ENCODE measurements around the gene METTL16. TPM values are rescaled to one million over a fixed set of nuclear protein-coding genes. Genes with fewer than 3 reads are reported as not detected.
"Not testable (repeated sequence)": the region's sequence is repeated elsewhere in the genome, so short reads cannot be mapped to it uniquely, and the experiment has no call there.

METTL16 gene
- total and polyA plus RNA-seq, 7 donors, result 6.5 to 33.2 (median 18.3) TPM

- TF ChIP-seq CTCF (IDR thresholded peaks at IDR 0.05) (no peak), EP300 (IDR thresholded peaks at IDR 0.05) (no peak), POLR2A (IDR thresholded peaks at IDR 0.05) (no peak), POLR2AphosphoS5 (IDR thresholded peaks at IDR 0.05) (no peak)
- 95% methylated on average over 37 of the region's 37 CpGs for WGBS, 2 donors
- Histone ChIP-seq H3K4me3 (no peak overlapping the region), H3K9me3 (no peaks in the 10 kb centered on the region), H3K36me3 (no peaks in the 10 kb centered on the region), H3K27ac (no peak overlapping the region), H3K27me3 (no peaks in the 10 kb centered on the region), H3K4me1 (no peaks in the 10 kb centered on the region)
- intact Hi-C loops (cut with DNase I), result no loop called here
- no peak for DNase-seq
These were observed 20.5 kb upstream of the METTL16 start for GRCh38 chr17:2532146-2532720.

- H3K27me3 ChIP-seq; H3K36me3 ChIP-seq; H3K4me3 ChIP-seq; H3K9me3 ChIP-seq; intact Hi-C loops (cut with DNase I); H3K4me1 ChIP-seq; H3K27ac ChIP-seq; DNase-seq: not testable (repeated sequence)
- WGBS, 2 donors, result 65 to 85% methylated on average over 9 of the region's 9 CpGs
These were observed 19.7 kb upstream of the METTL16 start for GRCh38 chr17:2531243-2531954.

GRCh38 chr17:2521775-2522410, 10.2 kb upstream of the METTL16 start:
- 93 to 94% methylated on average over 15 of the region's 15 CpGs for WGBS, 2 donors
- H3K36me3 ChIP-seq; H3K27ac ChIP-seq; H3K9me3 ChIP-seq; H3K4me3 ChIP-seq; H3K27me3 ChIP-seq; intact Hi-C loops (cut with DNase I); H3K4me1 ChIP-seq: not testable (repeated sequence)
- DNase-seq, result peak; percentile 4

GRCh38 chr17:2521257-2521656, 9.6 kb upstream of the METTL16 start:
- DNase-seq, result no peak
- TF ChIP-seq EP300 (IDR thresholded peaks at IDR 0.05) (no peak), POLR2AphosphoS5 (IDR thresholded peaks at IDR 0.05) (no peak), POLR2A (IDR thresholded peaks at IDR 0.05) (no peak), CTCF (IDR thresholded peaks at IDR 0.05) (no peak)
- Histone ChIP-seq H3K36me3 (no peaks in the 10 kb centered on the region), H3K4me3 (no peak overlapping the region), H3K27me3 (no peaks in the 10 kb centered on the region), H3K27ac (no peak overlapping the region), H3K9me3 (no peaks in the 10 kb centered on the region), H3K4me1 (no peaks in the 10 kb centered on the region)
- WGBS, 2 donors, result 86 to 91% methylated on average over 5 of the region's 5 CpGs
- intact Hi-C loops (cut with DNase I), result no loop called here

- no peaks in the 10 kb centered on the region for H3K36me3 ChIP-seq
- intact Hi-C loops (cut with DNase I), result loop anchor here (10.0 kb wide), 1 partner anchor 157 kb away; no protein-coding TSS in a partner anchor
- DNase-seq, result peak; percentile 3
- no peak overlapping the region for H3K4me3 ChIP-seq
- 90 to 91% methylated on average over 5 of the region's 5 CpGs for WGBS, 2 donors
- no peaks in the 10 kb centered on the region for H3K9me3 ChIP-seq
- H3K27me3 ChIP-seq, result no peaks in the 10 kb centered on the region
- H3K4me1 ChIP-seq, result peaks cover 0 to under 1% (median 0%) of the 10 kb centered on the region in 4 donors
- TF ChIP-seq EP300 (IDR thresholded peaks at IDR 0.05), result no peak
- TF ChIP-seq POLR2A (IDR thresholded peaks at IDR 0.05), result no peak
- no peak for TF ChIP-seq POLR2AphosphoS5 (IDR thresholded peaks at IDR 0.05)
- TF ChIP-seq CTCF (IDR thresholded peaks at IDR 0.05), result no peak
- no peak overlapping the region for H3K27ac ChIP-seq
These were observed 5.9 kb upstream of the METTL16 start for GRCh38 chr17:2517539-2517938.
